IgD-negative memory B cell (primary cell): ENCODE results near the gene HDGF. TPM values are rescaled to one million over a fixed set of nuclear protein-coding genes. Genes with fewer than 3 reads are reported as not detected.

Experiments used
- H3K27ac Mint-ChIP-seq, 3 donors: one replicate each; pipeline ENCODE4 v1.8.0; 2020 to 2022; ENCODE audit warnings: mild to moderate bottlenecking in 3 of 3, mixed read lengths in 3 of 3, moderate library complexity in 1 of 3
- H3K27me3 Mint-ChIP-seq: one replicate; pipeline ENCODE4 v1.8.0; 2021; ENCODE audit warnings: mixed read lengths
- H3K36me3 Mint-ChIP-seq: one replicate; pipeline ENCODE4 v1.8.0; 2020; ENCODE audit warnings: mild to moderate bottlenecking, mixed read lengths
- H3K4me1 Mint-ChIP-seq, 3 donors: one replicate each; pipeline ENCODE4 v1.8.0; 2020 to 2022; ENCODE audit warnings: mixed read lengths in 3 of 3, mild to moderate bottlenecking in 1 of 3
- H3K4me3 Mint-ChIP-seq, 4 donors: one replicate each; pipeline ENCODE4 v1.8.0; 2020 to 2022; ENCODE audit warnings: mild to moderate bottlenecking in 4 of 4, mixed read lengths in 4 of 4, moderate library complexity in 3 of 4
- H3K9me3 Mint-ChIP-seq, 3 donors: one replicate each; pipeline ENCODE4 v1.8.0; 2020 to 2021; ENCODE audit warnings: mixed read lengths in 3 of 3, mild to moderate bottlenecking in 1 of 3
- polyA plus RNA-seq: library from polyadenylated mRNA; unstranded; fragments of 300-500 nt; fragmentation: Illumina TruSeq; gene quantifications from one replicate; pipeline ENCODE4 v1.2.3, GENCODE V29; 2021

The HDGF gene
- polyA plus RNA-seq, 1 donor from 2014 or later: 17.8 TPM

DNA sequence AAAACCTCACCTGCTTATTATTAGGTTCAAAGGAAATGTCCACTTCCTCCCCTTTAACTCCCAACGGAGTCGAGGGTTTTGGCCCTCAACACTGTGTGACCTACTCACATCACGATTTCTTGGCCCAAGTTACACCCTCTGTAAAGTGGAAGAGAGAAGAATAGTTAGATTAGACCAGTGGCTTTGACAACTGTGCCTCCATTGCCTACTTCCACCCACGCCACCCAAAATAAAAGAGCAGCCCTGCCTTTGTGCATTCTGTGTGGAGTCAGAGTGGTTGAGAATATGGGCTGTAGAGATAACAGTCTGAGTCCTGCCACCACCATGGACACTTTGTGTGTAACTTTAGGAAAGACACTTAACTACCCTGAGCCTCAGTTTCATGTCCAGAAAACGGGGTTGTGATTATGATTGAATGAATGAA lies 4.1 kb upstream of the HDGF start:
- Mint-ChIP-seq H3K4me3 (peak overlapping the region in 1 of 4 donors; percentile 79), H3K4me1 (peaks cover 19% of the 10 kb centered on the region in 3 donors), H3K27ac (no peak overlapping the region), H3K27me3 (no peaks in the 10 kb centered on the region), H3K36me3 (no peaks in the 10 kb centered on the region), H3K9me3 (no peaks in the 10 kb centered on the region)

GRCh38 chr1:156754219-156754618 lies 2.7 kb upstream of the HDGF start:
- no peaks in the 10 kb centered on the region for H3K27me3 Mint-ChIP-seq
- no peaks in the 10 kb centered on the region for H3K36me3 Mint-ChIP-seq
- H3K4me3 Mint-ChIP-seq: peak overlapping the region in 2 of 4 donors; percentile 17 to 88
- H3K27ac Mint-ChIP-seq: peak overlapping the region in 2 of 3 donors; percentile 64 to 76
- H3K9me3 Mint-ChIP-seq: no peaks in the 10 kb centered on the region
- peaks cover 26 to 32% (median 31%) of the 10 kb centered on the region in 3 donors for H3K4me1 Mint-ChIP-seq

GRCh38 chr1:156752843-156753482 lies 1.5 kb upstream of the HDGF start:
- H3K27me3 Mint-ChIP-seq: no peaks in the 10 kb centered on the region
- H3K4me3 Mint-ChIP-seq: peak overlapping the region; percentile 87 to 96 (median 92)
- peaks cover 34 to 44% (median 42%) of the 10 kb centered on the region in 3 donors for H3K4me1 Mint-ChIP-seq
- H3K9me3 Mint-ChIP-seq: no peaks in the 10 kb centered on the region
- H3K36me3 Mint-ChIP-seq: no peaks in the 10 kb centered on the region
- H3K27ac Mint-ChIP-seq: peak overlapping the region in 1 of 3 donors; percentile 96

- H3K27me3 Mint-ChIP-seq: no peaks in the 10 kb centered on the region
- H3K36me3 Mint-ChIP-seq: no peaks in the 10 kb centered on the region
- no peaks in the 10 kb centered on the region for H3K9me3 Mint-ChIP-seq
- peaks cover 42 to 52% (median 48%) of the 10 kb centered on the region in 3 donors for H3K4me1 Mint-ChIP-seq
- H3K4me3 Mint-ChIP-seq: peak overlapping the region; percentile 87 to 96 (median 92)
- H3K27ac Mint-ChIP-seq: peak overlapping the region; percentile 86 to 96 (median 90)
These were observed 444 bp upstream of the HDGF start for GRCh38 chr1:156751757-156752481.

- Mint-ChIP-seq H3K9me3 (no peaks in the 10 kb centered on the region), H3K36me3 (peaks cover under 1% of the 10 kb centered on the region), H3K4me3 (peak overlapping the region; percentile 88 to 97 (median 94)), H3K27me3 (no peaks in the 10 kb centered on the region), H3K4me1 (peaks cover 48 to 54% (median 52%) of the 10 kb centered on the region in 3 donors), H3K27ac (peak overlapping the region; percentile 86 to 94 (median 88))
These were observed 594 bp downstream of the HDGF start for GRCh38 chr1:156750711-156751450.

DNA sequence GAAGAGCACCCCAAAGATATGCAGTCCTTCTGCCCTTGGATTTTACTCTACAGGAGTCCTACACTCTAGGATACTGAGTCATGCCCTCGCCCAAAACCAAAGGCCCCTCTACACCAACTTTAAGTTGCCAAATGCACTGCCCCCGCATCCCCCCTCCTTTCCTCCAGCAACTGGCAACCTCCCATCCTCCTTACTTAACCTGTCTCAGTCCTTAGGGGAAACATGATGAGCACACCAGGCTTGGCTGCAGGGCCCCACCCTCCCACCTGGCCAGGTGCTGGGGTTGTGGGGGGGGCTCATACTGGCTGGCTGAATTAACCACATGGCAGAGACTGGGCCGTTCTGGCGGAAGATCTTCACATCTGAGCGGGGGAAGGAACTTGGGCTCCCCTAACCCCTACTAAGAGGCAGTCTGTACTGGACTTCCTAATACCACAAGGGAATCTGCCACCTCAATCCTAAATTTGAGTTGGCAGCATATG lies 1.2 kb downstream of the HDGF start:
- Mint-ChIP-seq H3K4me1 (peaks cover 43 to 52% (median 51%) of the 10 kb centered on the region in 3 donors), H3K4me3 (peak overlapping the region; percentile 88 to 97 (median 94)), H3K36me3 (peaks cover 2% of the 10 kb centered on the region), H3K9me3 (no peaks in the 10 kb centered on the region), H3K27me3 (no peaks in the 10 kb centered on the region), H3K27ac (peak overlapping the region; percentile 86 to 94 (median 88))

GRCh38 chr1:156749419-156750118 lies 1.9 kb downstream of the HDGF start:
- Mint-ChIP-seq H3K9me3 (no peaks in the 10 kb centered on the region), H3K4me1 (peaks cover 39 to 48% (median 46%) of the 10 kb centered on the region in 3 donors), H3K27me3 (no peaks in the 10 kb centered on the region), H3K4me3 (peak overlapping the region; percentile 88 to 97 (median 94)), H3K36me3 (peaks cover 2% of the 10 kb centered on the region), H3K27ac (peak overlapping the region; percentile 71 to 94 (median 86))

- H3K27me3 Mint-ChIP-seq: no peaks in the 10 kb centered on the region
- H3K4me3 Mint-ChIP-seq: peak overlapping the region; percentile 88 to 97 (median 94)
- H3K4me1 Mint-ChIP-seq: peaks cover 35 to 48% (median 46%) of the 10 kb centered on the region in 3 donors
- H3K27ac Mint-ChIP-seq: peak overlapping the region; percentile 84 to 94 (median 86)
- H3K9me3 Mint-ChIP-seq: no peaks in the 10 kb centered on the region
- peaks cover 2% of the 10 kb centered on the region for H3K36me3 Mint-ChIP-seq
These were observed 2.6 kb downstream of the HDGF start for GRCh38 chr1:156748670-156749418.

DNA sequence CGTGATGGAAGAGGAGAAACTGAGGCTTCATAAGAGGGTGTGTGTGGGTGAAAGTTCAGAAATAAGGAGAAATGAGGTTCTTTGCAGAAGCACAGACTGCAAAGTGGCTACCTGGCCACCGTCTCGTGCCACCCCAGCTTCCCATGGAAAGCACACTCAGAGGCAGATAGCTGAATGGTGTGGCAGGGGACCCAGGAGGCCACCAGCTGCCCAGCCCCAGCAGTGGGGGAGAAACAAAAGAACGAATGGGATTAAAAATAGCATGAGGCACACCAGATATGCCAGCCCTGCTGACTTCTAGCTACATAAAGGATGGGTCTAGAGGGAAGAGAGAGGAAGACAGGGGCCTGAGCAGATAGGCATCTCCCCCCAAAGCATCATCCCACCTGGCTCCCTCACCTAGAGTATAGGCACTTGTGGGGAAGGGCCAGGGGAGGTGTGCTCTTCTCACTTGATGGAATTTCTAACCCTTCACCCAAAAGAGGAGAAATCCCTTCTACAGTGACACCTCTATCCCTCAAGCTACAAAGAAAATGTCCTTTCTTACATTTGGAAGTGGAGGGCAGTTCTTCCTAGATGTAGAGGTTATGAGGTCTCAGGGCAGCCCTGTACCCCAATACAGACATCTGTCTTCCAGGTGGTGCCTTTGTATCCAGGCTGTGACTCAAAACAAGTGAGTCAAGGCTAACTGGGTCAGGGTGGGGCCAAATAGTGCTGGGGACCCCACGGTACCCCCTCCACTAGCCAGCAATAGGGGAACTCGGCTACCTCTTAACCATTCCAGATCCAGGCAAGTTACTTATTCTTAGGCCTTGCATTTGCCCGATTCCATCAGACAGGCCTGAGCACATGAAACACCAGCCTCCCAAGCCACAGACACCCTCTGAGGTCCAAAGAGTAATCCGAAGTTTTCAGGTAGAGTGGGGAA lies 3.5 kb downstream of the HDGF start:
- no peaks in the 10 kb centered on the region for H3K9me3 Mint-ChIP-seq
- peak overlapping the region; percentile 59 to 97 (median 92) for H3K4me3 Mint-ChIP-seq
- no peaks in the 10 kb centered on the region for H3K27me3 Mint-ChIP-seq
- H3K36me3 Mint-ChIP-seq: peaks cover 2% of the 10 kb centered on the region
- peak overlapping the region; percentile 84 to 94 (median 86) for H3K27ac Mint-ChIP-seq
- peaks cover 35 to 48% (median 46%) of the 10 kb centered on the region in 3 donors for H3K4me1 Mint-ChIP-seq

GRCh38 chr1:156746728-156747631 lies 4.5 kb downstream of the HDGF start:
- H3K36me3 Mint-ChIP-seq: peaks cover 4% of the 10 kb centered on the region
- H3K27ac Mint-ChIP-seq: peak overlapping the region; percentile 83 to 95 (median 86)
- peak overlapping the region; percentile 78 to 97 (median 92) for H3K4me3 Mint-ChIP-seq
- no peaks in the 10 kb centered on the region for H3K27me3 Mint-ChIP-seq
- peaks cover 37 to 44% (median 40%) of the 10 kb centered on the region in 3 donors for H3K4me1 Mint-ChIP-seq
- H3K9me3 Mint-ChIP-seq: no peaks in the 10 kb centered on the region

GRCh38 chr1:156746406-156746727 lies 5.1 kb downstream of the HDGF start:
- H3K9me3 Mint-ChIP-seq: no peaks in the 10 kb centered on the region
- no peaks in the 10 kb centered on the region for H3K27me3 Mint-ChIP-seq
- H3K4me1 Mint-ChIP-seq: peaks cover 41 to 49% (median 43%) of the 10 kb centered on the region in 3 donors
- H3K4me3 Mint-ChIP-seq: peak overlapping the region in 3 of 4 donors; percentile 74 to 97 (median 88)
- H3K36me3 Mint-ChIP-seq: peaks cover 4% of the 10 kb centered on the region
- peak overlapping the region in 2 of 3 donors; percentile 86 to 95 for H3K27ac Mint-ChIP-seq

- Mint-ChIP-seq H3K4me3 (peak overlapping the region in 1 of 4 donors; percentile 88), H3K27me3 (no peaks in the 10 kb centered on the region), H3K36me3 (peaks cover 4% of the 10 kb centered on the region), H3K27ac (peak overlapping the region; percentile 65 to 95 (median 86)), H3K9me3 (no peaks in the 10 kb centered on the region), H3K4me1 (peaks cover 46 to 52% (median 47%) of the 10 kb centered on the region in 3 donors)
These were observed 5.6 kb downstream of the HDGF start for GRCh38 chr1:156745881-156746280.
